ENCODE data around the gene SPTB.

- TF ChIP-seq ZNF777 (tag by site-specific recombination; IDR thresholded peaks at IDR 0.05; ENCODE audit: borderline replicate concordance) = no peak
- no peak for TF ChIP-seq CTCF (tag by site-specific recombination; IDR thresholded peaks at IDR 0.05)
- no peak for TF ChIP-seq ZNF274 (IDR thresholded peaks at IDR 0.05; ENCODE audit: low read length)
- TF ChIP-seq ZNF274 (tag by site-specific recombination; IDR thresholded peaks at IDR 0.05; ENCODE audit: borderline replicate concordance) = no peak
These were observed 51.6 kb downstream of the SPTB start for GRCh38 chr14:64828071-64828470.

All from HEK293 (cell line).